MCF 10A (cell line): ENCODE data around the gene HAUS3. TPM values are rescaled to one million over a fixed set of nuclear protein-coding genes. Genes with fewer than 3 reads are reported as not detected.

Experiments used
- BruUV-seq: library from RNA; stranded (reverse); fragments of 400-500 nt; replicated peaks from 2 replicates; lab custom pipeline; 2021; lab: Mats Ljungman, UMichigan
- CTCF ChIA-PET: fragments of 300-600 bp; sonication (Branson Sonifier 250); formaldehyde crosslinking; extraction: SDS; loops from one replicate; lab custom pipeline; 2021; ENCODE audit warnings: antibody characterized with exemption, inconsistent platforms; lab: Yijun Ruan, JAX
- POLR2A ChIA-PET: fragments of 300-600, 350-650 bp; sonication (Branson Sonifier 250); formaldehyde crosslinking; extraction: SDS; loops from one replicate; lab custom pipeline; 2020; ENCODE audit warnings: antibody characterized with exemption, inconsistent platforms; lab: Yijun Ruan, JAX
- DNase-seq: peaks from one replicate; pipeline ENCODE4 v3.0.0-alpha.2; 2018; ENCODE audit not compliant: unreplicated experiment
- H3K27ac Mint-ChIP-seq: one replicate; pipeline ENCODE4 v1.8.0; 2022; ENCODE audit warnings: mild to moderate bottlenecking, low read depth, mixed read lengths; ENCODE audit not compliant: unreplicated experiment
- H3K27me3 Mint-ChIP-seq: one replicate; pipeline ENCODE4 v1.8.0; 2022; ENCODE audit warnings: mixed read lengths; ENCODE audit not compliant: insufficient read depth, unreplicated experiment
- H3K36me3 Mint-ChIP-seq: one replicate; pipeline ENCODE4 v1.8.0; 2022; ENCODE audit warnings: mild to moderate bottlenecking, moderate library complexity, mixed read lengths; ENCODE audit not compliant: insufficient read depth, unreplicated experiment
- H3K4me1 Mint-ChIP-seq: one replicate; pipeline ENCODE4 v1.8.0; 2022; ENCODE audit warnings: mixed read lengths; ENCODE audit not compliant: insufficient read depth, unreplicated experiment
- H3K4me3 Mint-ChIP-seq: one replicate; pipeline ENCODE4 v1.8.0; 2022; ENCODE audit warnings: mild to moderate bottlenecking, moderate library complexity, mixed read lengths; ENCODE audit not compliant: unreplicated experiment
- H3K9me3 Mint-ChIP-seq: one replicate; pipeline ENCODE4 v1.8.0; 2022; ENCODE audit warnings: mixed read lengths; ENCODE audit not compliant: unreplicated experiment
- intact Hi-C: fragments of 100-400 bp; cut with micrococcal nuclease; formaldehyde crosslinking; loops from 2 replicates; pipeline ENCODE4 v1.14.1; 2022
- total RNA-seq: library from RNA; stranded (reverse); gene quantifications from 2 replicates; pipeline ENCODE4 v1.2.3, GENCODE V29; 2022
- TF ChIP-seq, protein P1 (sequence below): fragments of 200-600 bp; IDR thresholded peaks from one replicate; pipeline ENCODE4 v1.8.0; 2022; ENCODE audit warnings: antibody characterized with exemption, mild to moderate bottlenecking; ENCODE audit not compliant: unreplicated experiment

HAUS3 gene
- total RNA-seq, 1 experiment from 2014 or later, result 13.9 TPM

DNA sequence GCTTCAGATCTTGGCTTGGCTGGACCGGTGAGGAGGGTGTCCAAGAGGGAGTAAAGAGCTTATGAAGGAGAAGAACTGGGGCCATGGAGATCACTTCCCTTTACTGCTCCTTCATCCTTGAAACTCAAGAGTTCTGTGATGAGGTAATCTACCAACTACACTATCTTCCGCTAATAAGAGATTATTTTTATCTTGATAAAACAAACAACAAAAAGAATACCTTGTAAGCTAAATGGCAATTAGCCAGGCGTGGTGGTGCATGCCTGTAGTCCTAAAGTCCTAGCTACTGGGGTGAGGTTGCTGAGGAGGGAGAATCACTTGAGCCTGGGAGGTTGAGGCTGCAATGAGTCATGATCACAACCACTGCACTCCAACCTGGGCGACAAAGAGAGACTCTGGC is 47.4 kb downstream of the HAUS3 start:
- Mint-ChIP-seq H3K36me3 (peaks cover 10% of the 10 kb centered on the region), H3K4me1 (no peaks in the 10 kb centered on the region), H3K27ac (no peak overlapping the region), H3K27me3 (no peaks in the 10 kb centered on the region), H3K9me3 (peaks cover 6% of the 10 kb centered on the region), H3K4me3 (no peak overlapping the region)
- CTCF ChIA-PET, result interaction anchor here (0.5 to 0.9 kb wide), 3 partner anchors 14 to 298 kb away, joined by 3 to 4 read pairs (median 3); no protein-coding TSS in a partner anchor
- no TSS peak for BruUV-seq
- TF ChIP-seq, protein P1, sequence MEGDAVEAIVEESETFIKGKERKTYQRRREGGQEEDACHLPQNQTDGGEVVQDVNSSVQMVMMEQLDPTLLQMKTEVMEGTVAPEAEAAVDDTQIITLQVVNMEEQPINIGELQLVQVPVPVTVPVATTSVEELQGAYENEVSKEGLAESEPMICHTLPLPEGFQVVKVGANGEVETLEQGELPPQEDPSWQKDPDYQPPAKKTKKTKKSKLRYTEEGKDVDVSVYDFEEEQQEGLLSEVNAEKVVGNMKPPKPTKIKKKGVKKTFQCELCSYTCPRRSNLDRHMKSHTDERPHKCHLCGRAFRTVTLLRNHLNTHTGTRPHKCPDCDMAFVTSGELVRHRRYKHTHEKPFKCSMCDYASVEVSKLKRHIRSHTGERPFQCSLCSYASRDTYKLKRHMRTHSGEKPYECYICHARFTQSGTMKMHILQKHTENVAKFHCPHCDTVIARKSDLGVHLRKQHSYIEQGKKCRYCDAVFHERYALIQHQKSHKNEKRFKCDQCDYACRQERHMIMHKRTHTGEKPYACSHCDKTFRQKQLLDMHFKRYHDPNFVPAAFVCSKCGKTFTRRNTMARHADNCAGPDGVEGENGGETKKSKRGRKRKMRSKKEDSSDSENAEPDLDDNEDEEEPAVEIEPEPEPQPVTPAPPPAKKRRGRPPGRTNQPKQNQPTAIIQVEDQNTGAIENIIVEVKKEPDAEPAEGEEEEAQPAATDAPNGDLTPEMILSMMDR, result no peak
- intact Hi-C loops, result no loop called here
- DNase-seq, result no peak
- POLR2A ChIA-PET, result interaction anchor here (1.1 kb wide), 1 partner anchor 324 kb away, joined by 3 read pairs; no protein-coding TSS in a partner anchor

DNA sequence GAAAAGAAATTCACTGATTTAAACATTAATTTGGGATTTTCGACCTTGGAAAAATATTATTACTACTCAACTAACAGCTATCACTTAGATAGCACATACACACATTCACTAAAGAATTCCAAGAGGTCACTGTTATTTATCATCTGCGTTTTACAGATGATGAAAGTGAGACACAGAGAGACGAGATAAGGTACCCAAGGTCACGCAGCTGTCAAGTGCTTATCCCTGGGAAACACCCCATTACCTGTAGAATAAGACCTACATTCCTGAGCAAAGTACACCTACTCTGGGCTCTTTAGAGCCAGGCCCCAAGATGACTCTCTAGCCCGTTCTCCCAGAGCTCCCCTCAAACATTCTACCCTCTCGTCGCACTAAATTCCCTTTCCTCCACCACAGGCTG is 48.6 kb downstream of the HAUS3 start:
- Mint-ChIP-seq H3K27ac (no peak overlapping the region), H3K4me3 (no peak overlapping the region), H3K27me3 (no peaks in the 10 kb centered on the region), H3K36me3 (peaks cover 7% of the 10 kb centered on the region), H3K4me1 (no peaks in the 10 kb centered on the region), H3K9me3 (no peaks in the 10 kb centered on the region)
- TF ChIP-seq, protein P1, result no peak
- intact Hi-C loops, result no loop called here
- DNase-seq, result no peak
- no TSS peak for BruUV-seq
- ChIA-PET CTCF (no interaction called here), POLR2A (no interaction called here)

DNA sequence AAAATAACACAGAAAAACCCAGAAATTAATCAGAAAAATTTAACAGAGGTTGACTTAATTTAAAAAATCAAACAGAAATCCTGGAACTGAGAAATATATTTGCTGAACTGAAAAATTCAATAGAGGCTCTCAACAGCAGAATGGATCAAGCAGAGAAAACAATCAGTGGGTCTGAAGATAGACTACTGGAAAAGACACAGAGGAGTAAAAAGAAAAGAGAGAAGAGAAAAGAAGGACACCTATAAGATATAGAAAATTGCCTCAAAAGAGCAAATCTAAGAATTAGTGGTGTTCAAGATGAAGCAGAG is 55.1 kb downstream of the HAUS3 start:
- intact Hi-C loops, result loop anchor here (1.0 kb wide), 4 partner anchors 178 to 439 kb away; partner anchors contain the start of gene LETM1
- Mint-ChIP-seq H3K27ac (no peak overlapping the region), H3K27me3 (no peaks in the 10 kb centered on the region), H3K9me3 (no peaks in the 10 kb centered on the region), H3K4me1 (no peaks in the 10 kb centered on the region), H3K36me3 (peaks cover 14% of the 10 kb centered on the region), H3K4me3 (no peak overlapping the region)
- no TSS peak for BruUV-seq
- CTCF ChIA-PET, result interaction anchor here (0.5 to 1.6 kb wide), 6 partner anchors 11 to 460 kb away, joined by 3 to 8 read pairs (median 4); no protein-coding TSS in a partner anchor
- TF ChIP-seq, protein P1, result no peak
- no peak for DNase-seq
- POLR2A ChIA-PET, result interaction anchor here (0.7 kb wide), 1 partner anchor 29 kb away, joined by 3 read pairs; no protein-coding TSS in a partner anchor

DNA sequence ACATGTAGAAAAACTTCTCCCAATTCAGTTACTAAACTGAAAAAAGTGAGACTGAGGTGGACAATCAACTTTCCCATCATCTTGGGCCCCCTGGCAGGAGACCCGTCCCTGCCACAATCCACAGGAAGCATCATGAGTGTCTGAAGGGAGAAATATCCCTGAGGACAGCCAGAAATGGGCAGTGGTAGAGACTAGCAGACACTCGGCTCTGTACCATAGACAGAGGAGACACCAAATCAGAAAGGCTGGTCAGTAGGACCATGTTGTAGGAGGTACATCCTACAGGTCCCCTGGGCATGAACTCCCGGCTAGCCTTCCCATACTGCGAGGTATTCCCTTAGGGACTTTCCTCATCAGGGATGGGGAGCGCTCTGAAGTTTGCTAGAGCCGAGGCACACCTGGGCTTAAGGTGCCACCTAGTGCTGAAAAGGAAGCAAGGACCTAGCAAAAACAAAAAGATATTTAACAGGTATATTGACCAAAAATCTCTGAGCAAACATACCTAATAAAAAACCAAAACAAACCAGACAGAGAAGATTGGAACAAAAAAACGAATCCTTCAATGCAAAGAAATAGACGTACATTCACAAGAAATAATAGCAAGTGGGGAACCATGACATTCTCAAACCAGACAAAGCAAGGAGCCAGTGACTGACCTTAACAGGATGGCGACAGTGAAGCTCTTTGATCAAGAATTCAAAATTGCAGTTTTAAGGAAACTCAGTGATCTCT is 55.6 kb downstream of the HAUS3 start:
- intact Hi-C loops, result loop anchor here (1.0 kb wide), 4 partner anchors 177 to 438 kb away; partner anchors contain the start of gene LETM1
- DNase-seq, result peak; percentile 70
- no peaks in the 10 kb centered on the region for H3K9me3 Mint-ChIP-seq
- peaks cover 14% of the 10 kb centered on the region for H3K36me3 Mint-ChIP-seq
- H3K4me3 Mint-ChIP-seq, result no peak overlapping the region
- no peaks in the 10 kb centered on the region for H3K27me3 Mint-ChIP-seq
- H3K4me1 Mint-ChIP-seq, result no peaks in the 10 kb centered on the region
- CTCF ChIA-PET, result interaction anchor here (0.5 to 1.6 kb wide), 6 partner anchors 11 to 460 kb away, joined by 3 to 8 read pairs (median 4); no protein-coding TSS in a partner anchor
- TF ChIP-seq, protein P1, result peak; percentile 81
- POLR2A ChIA-PET, result interaction anchor here (0.7 kb wide), 1 partner anchor 28 kb away, joined by 3 read pairs; no protein-coding TSS in a partner anchor
- no peak overlapping the region for H3K27ac Mint-ChIP-seq
- BruUV-seq, result no TSS peak
